ENCODE measurements around the gene FHL1. TPM values are rescaled to one million over a fixed set of nuclear protein-coding genes. Genes with fewer than 3 reads are reported as not detected.

FHL1 gene
- total RNA-seq, 1 experiment from 2014 or later = 20.0 TPM

GRCh38 chrX:136246201-136246600 lies 98.9 kb downstream of the FHL1 start (continued):
- TF ChIP-seq, protein P1, sequence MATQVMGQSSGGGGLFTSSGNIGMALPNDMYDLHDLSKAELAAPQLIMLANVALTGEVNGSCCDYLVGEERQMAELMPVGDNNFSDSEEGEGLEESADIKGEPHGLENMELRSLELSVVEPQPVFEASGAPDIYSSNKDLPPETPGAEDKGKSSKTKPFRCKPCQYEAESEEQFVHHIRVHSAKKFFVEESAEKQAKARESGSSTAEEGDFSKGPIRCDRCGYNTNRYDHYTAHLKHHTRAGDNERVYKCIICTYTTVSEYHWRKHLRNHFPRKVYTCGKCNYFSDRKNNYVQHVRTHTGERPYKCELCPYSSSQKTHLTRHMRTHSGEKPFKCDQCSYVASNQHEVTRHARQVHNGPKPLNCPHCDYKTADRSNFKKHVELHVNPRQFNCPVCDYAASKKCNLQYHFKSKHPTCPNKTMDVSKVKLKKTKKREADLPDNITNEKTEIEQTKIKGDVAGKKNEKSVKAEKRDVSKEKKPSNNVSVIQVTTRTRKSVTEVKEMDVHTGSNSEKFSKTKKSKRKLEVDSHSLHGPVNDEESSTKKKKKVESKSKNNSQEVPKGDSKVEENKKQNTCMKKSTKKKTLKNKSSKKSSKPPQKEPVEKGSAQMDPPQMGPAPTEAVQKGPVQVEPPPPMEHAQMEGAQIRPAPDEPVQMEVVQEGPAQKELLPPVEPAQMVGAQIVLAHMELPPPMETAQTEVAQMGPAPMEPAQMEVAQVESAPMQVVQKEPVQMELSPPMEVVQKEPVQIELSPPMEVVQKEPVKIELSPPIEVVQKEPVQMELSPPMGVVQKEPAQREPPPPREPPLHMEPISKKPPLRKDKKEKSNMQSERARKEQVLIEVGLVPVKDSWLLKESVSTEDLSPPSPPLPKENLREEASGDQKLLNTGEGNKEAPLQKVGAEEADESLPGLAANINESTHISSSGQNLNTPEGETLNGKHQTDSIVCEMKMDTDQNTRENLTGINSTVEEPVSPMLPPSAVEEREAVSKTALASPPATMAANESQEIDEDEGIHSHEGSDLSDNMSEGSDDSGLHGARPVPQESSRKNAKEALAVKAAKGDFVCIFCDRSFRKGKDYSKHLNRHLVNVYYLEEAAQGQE (IDR thresholded peaks at IDR 0.05; ENCODE audit: low read depth) = no peak
- TF ChIP-seq EZH2 (IDR thresholded peaks at IDR 0.05) (no peak), EGR1 (IDR thresholded peaks at IDR 0.05; ENCODE audit: low read depth) (no peak), EZH2phosphoT487 (IDR thresholded peaks at IDR 0.05; ENCODE audit: borderline replicate concordance) (no peak), ZNF274 (IDR thresholded peaks at IDR 0.05; ENCODE audit: low read depth, low read length) (no peak), CBX3 (IDR thresholded peaks at IDR 0.05; ENCODE audit: low read depth) (no peak), JUND (IDR thresholded peaks at IDR 0.05) (no peak)
- TF ChIP-seq, protein P2, sequence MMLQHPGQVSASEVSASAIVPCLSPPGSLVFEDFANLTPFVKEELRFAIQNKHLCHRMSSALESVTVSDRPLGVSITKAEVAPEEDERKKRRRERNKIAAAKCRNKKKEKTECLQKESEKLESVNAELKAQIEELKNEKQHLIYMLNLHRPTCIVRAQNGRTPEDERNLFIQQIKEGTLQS (IDR thresholded peaks at IDR 0.05) = no peak

DNA sequence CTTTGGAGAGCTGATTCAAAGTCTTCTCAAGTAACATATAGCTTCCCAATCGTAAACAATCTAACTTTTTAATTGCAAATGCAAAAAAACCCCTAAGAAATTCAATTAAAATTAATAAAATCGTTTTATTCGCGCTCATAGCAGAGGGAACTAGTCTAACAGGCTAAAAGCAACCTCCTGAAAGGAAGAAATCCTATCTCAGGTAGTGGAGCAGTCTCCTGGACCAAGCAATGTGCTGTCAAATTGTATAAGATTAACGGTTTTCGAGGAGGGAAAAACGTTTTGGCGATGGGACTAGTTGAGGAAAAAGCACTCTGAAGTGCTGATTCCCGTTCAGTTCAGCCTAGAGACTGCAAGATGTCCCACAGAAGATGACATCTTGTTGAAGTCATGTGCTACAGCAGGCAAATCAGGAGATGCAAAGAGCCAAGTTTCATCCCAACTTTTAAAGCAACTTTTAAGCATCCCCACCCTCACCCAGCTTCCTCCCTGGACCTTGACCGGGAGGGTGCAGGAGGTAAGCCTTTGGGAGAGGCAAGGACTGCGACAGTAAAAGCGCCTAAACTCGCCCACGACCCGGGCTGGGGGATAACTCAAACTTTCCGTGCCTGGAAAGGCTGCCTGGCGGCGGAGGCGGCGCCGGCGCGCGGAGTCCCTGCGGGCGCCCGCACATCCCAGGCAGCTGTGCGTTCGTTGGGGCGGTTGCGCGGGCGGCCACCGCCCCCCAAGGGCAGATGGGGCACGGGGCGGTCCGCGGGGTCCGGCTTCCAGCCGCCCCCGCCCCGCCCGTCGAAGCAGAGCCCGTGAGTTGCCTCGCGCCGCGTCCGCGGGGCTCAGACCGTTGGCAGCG lies 103.1 kb downstream of the FHL1 start:
- Histone ChIP-seq H3K4me1 (ENCODE audit: control insufficient read depth in 1 of 2, insufficient read depth in 2 of 2, low read length in 2 of 2) (peaks cover 3 to 15% of the 10 kb centered on the region in 2 experiments), H3K79me2 (ENCODE audit: insufficient read depth, low read length) (peaks cover 33% of the 10 kb centered on the region), H3K27ac (ENCODE audit: low read depth, low read length) (peak overlapping the region; percentile 60; the same call in 1 of the 2 replicates), H3K36me3 (ENCODE audit: control insufficient read depth in 1 of 2, insufficient read depth in 2 of 2, low read length in 2 of 2) (no peaks in the 10 kb centered on the region), H3K9me2 (ENCODE audit: insufficient read depth) (no peaks in the 10 kb centered on the region), H3K27me3 (ENCODE audit: insufficient read depth, low read length) (no peaks in the 10 kb centered on the region), H4K20me1 (ENCODE audit: insufficient read depth) (no peaks in the 10 kb centered on the region), H3K9me3 (ENCODE audit: control insufficient read depth in 1 of 2, insufficient read depth in 1 of 2, low read depth in 1 of 2, low read length in 2 of 2) (no peaks in the 10 kb centered on the region), H3K4me2 (ENCODE audit: low read length) (peak overlapping the region; percentile 75), H2AFZ (ENCODE audit: low read depth, low read length, poor library complexity, severe bottlenecking) (no peak overlapping the region), H3K4me3 (replicated peaks in 1 of 2; ENCODE audit: low read depth in 1 of 2, low read length in 2 of 2) (peak overlapping the region; percentile 58 to 65), H3K9ac (ENCODE audit: low read length) (peak overlapping the region; percentile 75)
- ChIA-PET RAD21 (ENCODE audit: low non-redundant PET in 1 of 2, low total read pairs in 2 of 2, uncharacterized antibody in 2 of 2, unreplicated experiment in 2 of 2) (no interaction called here), POLR2A (no interaction called here), CTCF (no interaction called here)
- DNase-seq (ENCODE audit: low read depth, low spot score) (no peak), ATAC-seq (peak; percentile 30)
- intact Hi-C loops (cut with micrococcal nuclease) = loop anchor here (10.0 kb wide), 1 partner anchor 244 kb away; the partner anchor contains the start of gene HTATSF1
- no TSS peak for BruUV-seq (replicated peaks)
- no peak for TF ChIP-seq ZFX (IDR thresholded peaks at IDR 0.05)
- no peak for TF ChIP-seq YY1 (IDR thresholded peaks at IDR 0.05; ENCODE audit: extremely low read depth, insufficient replicate concordance, low read depth, low read length)
- TF ChIP-seq JUND (IDR thresholded peaks at IDR 0.05) = no peak
- no peak for TF ChIP-seq ELF1 (IDR thresholded peaks at IDR 0.05; ENCODE audit: borderline replicate concordance, low read depth)
- TF ChIP-seq, protein P3, sequence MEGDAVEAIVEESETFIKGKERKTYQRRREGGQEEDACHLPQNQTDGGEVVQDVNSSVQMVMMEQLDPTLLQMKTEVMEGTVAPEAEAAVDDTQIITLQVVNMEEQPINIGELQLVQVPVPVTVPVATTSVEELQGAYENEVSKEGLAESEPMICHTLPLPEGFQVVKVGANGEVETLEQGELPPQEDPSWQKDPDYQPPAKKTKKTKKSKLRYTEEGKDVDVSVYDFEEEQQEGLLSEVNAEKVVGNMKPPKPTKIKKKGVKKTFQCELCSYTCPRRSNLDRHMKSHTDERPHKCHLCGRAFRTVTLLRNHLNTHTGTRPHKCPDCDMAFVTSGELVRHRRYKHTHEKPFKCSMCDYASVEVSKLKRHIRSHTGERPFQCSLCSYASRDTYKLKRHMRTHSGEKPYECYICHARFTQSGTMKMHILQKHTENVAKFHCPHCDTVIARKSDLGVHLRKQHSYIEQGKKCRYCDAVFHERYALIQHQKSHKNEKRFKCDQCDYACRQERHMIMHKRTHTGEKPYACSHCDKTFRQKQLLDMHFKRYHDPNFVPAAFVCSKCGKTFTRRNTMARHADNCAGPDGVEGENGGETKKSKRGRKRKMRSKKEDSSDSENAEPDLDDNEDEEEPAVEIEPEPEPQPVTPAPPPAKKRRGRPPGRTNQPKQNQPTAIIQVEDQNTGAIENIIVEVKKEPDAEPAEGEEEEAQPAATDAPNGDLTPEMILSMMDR (IDR thresholded peaks at IDR 0.05 in 2 of 3, conservative IDR thresholded peaks at IDR 0.05 in 1 of 3; ENCODE audit: borderline replicate concordance in 1 of 3, insufficient read depth in 1 of 3, low read depth in 2 of 3, low read length in 2 of 3) = no peak
- no peak for TF ChIP-seq POLR2A (IDR thresholded peaks at IDR 0.05; ENCODE audit: borderline replicate concordance, extremely low read depth, insufficient read depth, insufficient read length)
- TF ChIP-seq EZH2phosphoT487 (IDR thresholded peaks at IDR 0.05; ENCODE audit: borderline replicate concordance) = no peak
- TF ChIP-seq EGR1 (IDR thresholded peaks at IDR 0.05; ENCODE audit: low read depth) = no peak
- no peak for TF ChIP-seq MAX (IDR thresholded peaks at IDR 0.05)
- no peak for TF ChIP-seq POLR2AphosphoS5 (IDR thresholded peaks at IDR 0.05; ENCODE audit: low read depth, low read length)
- TF ChIP-seq SIN3A (IDR thresholded peaks at IDR 0.05; ENCODE audit: low read depth) = no peak; the same call in 1 of the 2 replicates
- TF ChIP-seq, protein P2 (IDR thresholded peaks at IDR 0.05) = no peak
- no peak for TF ChIP-seq FOSL1 (IDR thresholded peaks at IDR 0.05; ENCODE audit: low read depth)
